ENCODE results near the gene LIME1. TPM values are rescaled to one million over a fixed set of nuclear protein-coding genes. Genes with fewer than 3 reads are reported as not detected.

Gene LIME1, protein sequence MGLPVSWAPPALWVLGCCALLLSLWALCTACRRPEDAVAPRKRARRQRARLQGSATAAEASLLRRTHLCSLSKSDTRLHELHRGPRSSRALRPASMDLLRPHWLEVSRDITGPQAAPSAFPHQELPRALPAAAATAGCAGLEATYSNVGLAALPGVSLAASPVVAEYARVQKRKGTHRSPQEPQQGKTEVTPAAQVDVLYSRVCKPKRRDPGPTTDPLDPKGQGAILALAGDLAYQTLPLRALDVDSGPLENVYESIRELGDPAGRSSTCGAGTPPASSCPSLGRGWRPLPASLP
- total RNA-seq (2014; rRNA removed; shearing (Covaris generic)), result 7.7 and 10.5 TPM in 2 replicates

DNA sequence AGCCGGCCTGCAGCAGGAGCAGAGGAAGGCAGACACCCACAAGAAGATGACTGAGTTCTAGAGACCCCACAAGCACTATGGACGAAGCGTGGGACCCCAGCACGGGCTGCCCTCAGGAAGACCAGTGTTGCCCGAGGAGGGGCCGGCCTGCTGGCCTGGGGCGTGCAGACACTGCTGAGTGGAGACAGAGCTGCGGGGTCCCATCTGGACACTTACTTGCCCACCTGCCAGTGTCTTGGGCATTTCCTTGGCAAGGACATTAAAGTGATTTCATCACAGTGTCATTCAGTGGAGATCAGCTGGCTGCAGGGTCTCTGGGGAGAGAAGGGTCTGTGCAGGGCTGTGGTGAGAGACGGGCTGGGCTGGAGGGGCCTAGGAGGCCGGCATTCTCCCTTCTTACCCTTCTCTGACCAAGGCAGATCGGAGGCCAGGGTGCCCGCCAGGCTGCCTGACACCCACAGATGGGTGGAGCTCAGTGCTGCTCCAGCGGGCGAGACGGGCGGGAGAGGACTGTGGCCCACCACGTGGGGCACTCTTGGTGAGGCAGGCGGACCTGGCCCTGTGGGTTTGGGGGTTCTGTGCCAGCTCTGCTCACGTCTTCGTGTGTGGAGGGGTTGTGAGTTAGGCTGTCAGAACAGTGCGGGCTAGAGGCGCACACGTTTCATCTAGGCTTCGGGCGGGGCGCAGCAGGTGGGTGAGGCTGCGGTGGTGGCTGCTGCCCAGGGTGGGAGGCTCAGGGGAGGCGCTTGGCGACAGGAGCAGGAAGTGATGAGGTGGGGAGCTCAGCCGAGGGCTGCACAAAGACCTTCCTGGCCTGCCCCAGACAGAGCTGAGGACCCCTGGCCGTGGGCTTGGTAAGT is at the start of gene LIME1:
LIME1 (plus strand) TSS at position 806 of the 860 bp plus-strand sequence. CDS start 886 bp downstream, outside the sequence.
- Histone ChIP-seq H3K36me3 (replicated peaks; ENCODE audit: control insufficient read depth, insufficient read depth, low read length) (peaks cover 4% of the 10 kb centered on the region), H3K27me3 (ENCODE audit: control insufficient read depth, insufficient read depth, low read length) (0 out of 2 replicates have a peak, but pooled peaks cover 2% of the 10 kb centered on the region), H3K4me3 (ENCODE audit: insufficient read depth, low read depth, low read length) (peak within 1 kb of the TSS; percentile 12)
- DNase-seq, result peak; percentile 63

DNA sequence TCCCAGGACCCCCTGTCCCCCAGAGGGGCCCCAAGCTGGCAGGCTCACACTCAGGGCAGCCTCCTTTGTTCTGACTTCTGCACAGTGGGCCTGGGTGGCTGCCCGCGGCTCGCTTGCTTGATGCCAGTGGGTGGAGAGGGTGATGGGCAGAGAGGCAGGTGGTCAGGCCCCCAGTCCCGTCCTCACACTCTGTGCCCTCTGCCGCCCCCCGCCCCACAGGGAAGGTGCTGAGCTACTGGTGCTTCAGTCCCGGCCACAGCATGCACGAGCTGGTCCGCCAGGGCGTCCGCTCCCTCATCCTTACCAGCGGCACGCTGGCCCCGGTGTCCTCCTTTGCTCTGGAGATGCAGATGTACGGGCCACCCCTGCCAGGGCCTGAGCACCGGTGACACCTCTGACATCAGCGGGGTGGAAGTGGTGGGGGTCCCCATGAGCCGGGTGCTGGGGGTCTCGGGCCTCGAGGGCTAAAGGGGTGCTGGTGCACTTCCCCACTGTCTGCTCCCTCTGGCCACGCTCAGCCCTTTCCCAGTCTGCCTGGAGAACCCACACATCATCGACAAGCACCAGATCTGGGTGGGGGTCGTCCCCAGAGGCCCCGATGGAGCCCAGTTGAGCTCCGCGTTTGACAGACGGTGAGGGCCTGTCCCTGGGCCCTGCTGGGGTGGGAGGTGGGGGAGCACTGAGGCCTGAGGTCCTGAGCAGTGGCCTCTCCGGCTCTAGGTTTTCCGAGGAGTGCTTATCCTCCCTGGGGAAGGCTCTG is 48.9 kb upstream of the LIME1 start:
- Histone ChIP-seq H3K27me3 (ENCODE audit: control insufficient read depth, insufficient read depth, low read length) (no peaks in the 10 kb centered on the region), H3K4me3 (ENCODE audit: insufficient read depth, low read depth, low read length) (no peak overlapping the region), H3K36me3 (replicated peaks; ENCODE audit: control insufficient read depth, insufficient read depth, low read length) (no peaks in the 10 kb centered on the region)
- DNase-seq, result no peak

DNA sequence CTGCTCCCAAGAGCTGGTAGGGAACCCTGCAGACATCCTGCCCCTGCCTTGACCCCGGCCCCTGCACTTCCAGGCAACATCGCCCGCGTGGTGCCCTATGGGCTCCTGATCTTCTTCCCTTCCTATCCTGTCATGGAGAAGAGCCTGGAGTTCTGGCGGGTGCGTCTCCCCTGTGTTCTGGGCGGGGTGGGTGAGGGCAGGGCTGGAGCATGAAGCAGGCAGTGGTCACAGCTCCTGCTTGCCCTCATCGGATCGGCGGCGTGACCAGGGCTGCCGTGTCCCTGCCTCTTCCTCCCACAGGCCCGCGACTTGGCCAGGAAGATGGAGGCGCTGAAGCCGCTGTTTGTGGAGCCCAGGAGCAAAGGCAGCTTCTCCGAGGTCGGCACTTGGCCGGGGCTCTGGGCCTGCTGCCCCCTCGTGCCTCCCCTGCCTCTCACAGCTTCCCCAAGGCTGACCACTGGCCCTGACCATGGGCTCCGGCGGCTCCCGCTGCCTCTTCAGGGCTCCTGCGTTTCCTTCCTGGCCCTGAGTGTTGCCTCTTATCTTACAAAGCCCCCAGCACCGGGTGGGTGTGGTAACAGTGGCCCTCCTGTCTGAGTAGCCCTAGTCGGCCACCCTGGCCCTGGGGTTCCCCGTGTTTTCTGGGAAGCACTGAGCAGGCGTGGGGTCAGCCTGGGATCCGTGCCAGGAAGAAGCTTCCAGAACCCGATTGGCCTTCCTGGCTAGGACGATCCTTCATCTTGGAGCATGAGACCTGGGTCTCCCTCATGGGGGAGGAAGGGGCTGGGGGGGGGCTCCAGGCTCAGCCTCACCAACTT is 48.0 kb upstream of the LIME1 start:
- no peaks in the 10 kb centered on the region for H3K36me3 ChIP-seq (replicated peaks; ENCODE audit: control insufficient read depth, insufficient read depth, low read length)
- H3K4me3 ChIP-seq (ENCODE audit: insufficient read depth, low read depth, low read length), result no peak overlapping the region
- no peak for DNase-seq
- no peaks in the 10 kb centered on the region for H3K27me3 ChIP-seq (ENCODE audit: control insufficient read depth, insufficient read depth, low read length)

DNA sequence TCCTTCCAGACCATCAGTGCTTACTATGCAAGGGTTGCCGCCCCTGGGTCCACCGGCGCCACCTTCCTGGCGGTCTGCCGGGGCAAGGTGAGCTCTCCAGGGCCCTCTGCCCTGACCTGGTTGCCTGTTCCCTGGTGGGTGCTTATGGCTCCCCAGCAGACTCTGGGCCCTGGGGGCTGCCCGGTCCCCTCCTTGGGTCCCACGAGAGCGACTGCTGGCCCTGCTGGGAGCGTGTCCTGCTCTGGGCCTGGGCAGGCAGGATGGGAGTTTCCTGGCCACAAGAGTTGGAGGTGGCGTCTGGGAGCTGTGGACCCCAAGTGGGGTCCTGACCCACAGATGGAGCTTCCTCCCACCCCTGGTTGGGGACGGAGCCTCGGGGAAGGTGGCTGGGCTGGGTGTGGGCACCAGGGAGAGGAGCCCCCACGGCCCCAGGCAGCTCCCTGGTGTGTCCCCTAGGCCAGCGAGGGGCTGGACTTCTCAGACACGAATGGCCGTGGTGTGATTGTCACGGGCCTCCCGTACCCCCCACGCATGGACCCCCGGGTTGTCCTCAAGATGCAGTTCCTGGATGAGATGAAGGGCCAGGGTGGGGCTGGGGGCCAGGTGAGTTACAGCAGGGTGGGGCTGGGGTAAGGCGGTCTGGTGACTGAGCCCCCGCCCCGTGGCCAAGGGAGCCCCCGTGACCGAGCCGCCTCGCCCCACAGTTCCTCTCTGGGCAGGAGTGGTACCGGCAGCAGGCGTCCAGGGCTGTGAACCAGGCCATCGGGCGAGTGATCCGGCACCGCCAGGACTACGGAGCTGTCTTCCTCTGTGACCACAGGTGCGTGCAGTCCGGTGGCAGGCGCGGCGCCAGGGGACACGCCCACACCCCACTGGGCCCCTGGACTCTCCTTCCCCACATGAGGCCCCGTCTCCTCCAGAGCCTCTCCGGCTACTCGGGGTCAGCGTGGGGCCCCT is 47.1 kb upstream of the LIME1 start:
- no peaks in the 10 kb centered on the region for H3K27me3 ChIP-seq (ENCODE audit: control insufficient read depth, insufficient read depth, low read length)
- peaks cover 1% of the 10 kb centered on the region; the same call in 1 of the 2 replicates for H3K36me3 ChIP-seq (replicated peaks; ENCODE audit: control insufficient read depth, insufficient read depth, low read length)
- no peak for DNase-seq
- H3K4me3 ChIP-seq (ENCODE audit: insufficient read depth, low read depth, low read length), result no peak overlapping the region

DNA sequence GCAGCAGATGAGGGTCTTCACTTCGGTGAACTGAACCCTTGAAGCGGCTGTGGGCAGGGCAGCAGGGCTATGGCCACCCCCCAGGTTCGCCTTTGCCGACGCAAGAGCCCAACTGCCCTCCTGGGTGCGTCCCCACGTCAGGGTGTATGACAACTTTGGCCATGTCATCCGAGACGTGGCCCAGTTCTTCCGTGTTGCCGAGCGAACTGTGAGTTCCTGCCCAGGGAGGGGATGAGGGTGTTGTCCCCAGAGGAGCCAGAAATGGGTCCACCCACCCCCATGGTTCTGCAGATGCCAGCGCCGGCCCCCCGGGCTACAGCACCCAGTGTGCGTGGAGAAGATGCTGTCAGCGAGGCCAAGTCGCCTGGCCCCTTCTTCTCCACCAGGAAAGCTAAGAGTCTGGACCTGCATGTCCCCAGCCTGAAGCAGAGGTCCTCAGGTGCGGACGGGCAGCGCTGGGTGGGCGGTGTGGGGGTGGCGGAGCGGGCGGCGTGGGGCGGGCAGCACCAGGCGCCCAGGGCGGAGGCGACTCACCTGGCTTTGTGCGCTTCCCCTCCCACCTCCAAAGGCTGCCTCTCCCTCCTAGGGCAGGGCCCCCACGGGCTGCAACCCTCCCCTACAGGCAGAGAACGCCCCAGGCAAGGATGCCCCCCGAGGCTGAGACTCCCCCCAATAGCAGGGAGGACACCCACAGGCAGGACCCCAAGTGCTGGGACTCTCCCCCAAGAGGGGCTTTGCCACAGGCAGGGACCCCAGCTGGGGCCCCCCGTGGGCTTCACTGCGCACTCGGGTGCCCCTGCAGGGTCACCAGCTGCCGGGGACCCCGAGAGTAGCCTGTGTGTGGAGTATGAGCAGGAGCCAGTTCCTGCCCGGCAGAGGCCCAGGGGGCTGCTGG is 46.2 kb upstream of the LIME1 start:
- Histone ChIP-seq H3K4me3 (ENCODE audit: insufficient read depth, low read depth, low read length) (no peak overlapping the region), H3K36me3 (replicated peaks; ENCODE audit: control insufficient read depth, insufficient read depth, low read length) (peaks cover 1% of the 10 kb centered on the region; the same call in 1 of the 2 replicates), H3K27me3 (ENCODE audit: control insufficient read depth, insufficient read depth, low read length) (no peaks in the 10 kb centered on the region)
- DNase-seq, result no peak

DNA sequence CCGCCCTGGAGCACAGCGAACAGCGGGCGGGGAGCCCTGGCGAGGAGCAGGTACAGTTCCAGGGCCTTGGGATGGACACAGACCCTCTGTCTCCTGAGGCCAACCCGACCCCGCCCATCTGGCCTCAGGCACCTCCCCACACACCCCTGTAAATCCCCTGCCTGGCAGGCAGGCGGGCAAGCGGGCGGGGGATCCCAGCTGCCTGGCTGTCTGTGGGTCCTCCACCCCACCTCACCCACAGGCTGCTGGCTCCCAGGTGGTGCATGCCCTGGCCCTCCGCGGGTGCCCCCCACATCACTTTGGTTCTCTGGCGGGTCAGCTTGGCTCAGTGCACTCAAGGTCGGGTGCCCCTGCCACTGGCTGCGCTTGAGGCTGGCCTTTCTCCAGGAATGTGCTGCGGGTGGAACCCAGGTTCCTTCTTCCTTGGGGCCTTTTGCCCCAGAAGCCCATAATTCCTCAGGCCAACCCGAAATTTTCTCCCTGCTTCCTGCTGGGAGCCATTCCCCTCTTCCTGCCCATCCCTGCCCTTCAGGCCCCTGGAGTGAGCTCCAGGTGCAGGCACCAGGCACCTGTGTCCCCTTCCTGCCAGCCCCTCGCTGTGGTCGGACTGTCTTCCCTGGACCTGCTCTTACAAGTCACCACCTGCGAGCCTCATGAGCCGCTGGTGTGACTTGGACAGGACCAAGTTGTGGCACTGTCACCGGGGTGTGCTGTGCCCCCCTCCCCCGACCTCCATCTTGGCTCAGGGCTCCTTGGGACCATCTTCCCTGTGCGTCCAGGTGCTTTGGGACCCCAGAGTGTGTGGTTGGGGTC is 45.4 kb upstream of the LIME1 start:
- Histone ChIP-seq H3K36me3 (replicated peaks; ENCODE audit: control insufficient read depth, insufficient read depth, low read length) (peaks cover 1% of the 10 kb centered on the region; the same call in 1 of the 2 replicates), H3K4me3 (ENCODE audit: insufficient read depth, low read depth, low read length) (no peak overlapping the region), H3K27me3 (ENCODE audit: control insufficient read depth, insufficient read depth, low read length) (no peaks in the 10 kb centered on the region)
- peak; percentile 76 for DNase-seq

DNA sequence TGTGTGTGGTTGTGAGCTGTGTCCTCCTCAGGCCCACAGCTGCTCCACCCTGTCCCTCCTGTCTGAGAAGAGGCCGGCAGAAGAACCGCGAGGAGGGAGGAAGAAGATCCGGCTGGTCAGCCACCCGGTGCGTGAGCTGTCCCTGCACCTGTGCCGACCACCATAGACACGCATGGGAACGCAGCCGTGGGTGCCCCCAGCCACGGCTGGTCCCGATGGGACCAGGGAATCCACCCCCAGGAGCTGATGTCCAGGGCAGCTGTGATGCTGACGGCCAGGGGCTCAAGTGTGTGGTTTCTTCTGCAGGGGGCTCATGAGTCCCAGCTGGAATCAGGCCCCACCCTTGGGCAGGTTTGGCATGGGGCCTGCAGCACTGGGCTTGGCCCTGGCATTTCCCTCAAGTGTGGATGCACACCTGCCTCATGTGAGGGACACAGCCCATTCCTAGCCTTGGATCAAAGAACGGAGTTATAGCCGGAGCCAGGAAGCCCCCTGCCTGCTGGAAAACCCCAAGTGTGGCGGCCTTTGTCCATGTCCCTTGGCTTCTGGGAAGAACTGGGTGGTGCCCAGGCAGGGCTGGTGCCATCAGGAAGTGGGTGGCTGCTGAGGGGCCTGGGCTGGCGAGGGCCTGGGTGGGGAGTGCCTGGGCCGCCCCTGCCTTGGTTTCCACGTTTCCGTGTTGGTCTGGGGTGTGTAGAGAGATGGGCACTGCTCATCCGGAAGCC is 44.6 kb upstream of the LIME1 start:
- H3K4me3 ChIP-seq (ENCODE audit: insufficient read depth, low read depth, low read length), result no peak overlapping the region
- peaks cover 1% of the 10 kb centered on the region; the same call in 1 of the 2 replicates for H3K36me3 ChIP-seq (replicated peaks; ENCODE audit: control insufficient read depth, insufficient read depth, low read length)
- peak; percentile 66 for DNase-seq
- no peaks in the 10 kb centered on the region; the same call in 1 of the 2 replicates for H3K27me3 ChIP-seq (ENCODE audit: control insufficient read depth, insufficient read depth, low read length)

DNA sequence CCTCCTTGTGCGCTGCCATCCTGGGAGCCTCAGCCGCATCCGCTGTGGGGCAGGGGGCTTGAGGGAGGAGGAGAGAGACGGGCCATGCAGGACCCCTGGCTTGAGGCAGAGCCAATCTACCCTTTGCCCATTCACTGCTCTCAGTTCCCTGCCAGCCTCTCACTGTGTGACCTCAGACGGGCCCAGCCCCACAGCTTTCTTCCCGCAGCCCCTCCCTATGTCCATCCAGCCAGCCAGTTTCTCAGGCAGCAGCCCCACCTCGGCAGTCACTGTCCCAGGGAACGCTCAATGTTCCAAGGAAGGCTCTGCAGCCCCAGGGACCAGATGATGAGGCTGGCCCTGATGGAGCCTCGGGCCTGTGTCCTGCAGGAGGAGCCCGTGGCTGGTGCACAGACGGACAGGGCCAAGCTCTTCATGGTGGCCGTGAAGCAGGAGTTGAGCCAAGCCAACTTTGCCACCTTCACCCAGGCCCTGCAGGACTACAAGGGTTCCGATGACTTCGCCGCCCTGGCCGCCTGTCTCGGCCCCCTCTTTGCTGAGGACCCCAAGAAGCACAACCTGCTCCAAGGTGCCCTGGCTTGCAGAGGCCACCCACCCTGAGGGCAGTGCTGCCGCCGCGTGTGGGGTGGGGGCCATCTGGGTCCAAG is 43.9 kb upstream of the LIME1 start:
- Histone ChIP-seq H3K27me3 (ENCODE audit: control insufficient read depth, insufficient read depth, low read length) (no peaks in the 10 kb centered on the region; the same call in 1 of the 2 replicates), H3K36me3 (replicated peaks; ENCODE audit: control insufficient read depth, insufficient read depth, low read length) (peaks cover 1% of the 10 kb centered on the region; the same call in 1 of the 2 replicates), H3K4me3 (ENCODE audit: insufficient read depth, low read depth, low read length) (no peak overlapping the region)
- DNase-seq, result no peak

DNA sequence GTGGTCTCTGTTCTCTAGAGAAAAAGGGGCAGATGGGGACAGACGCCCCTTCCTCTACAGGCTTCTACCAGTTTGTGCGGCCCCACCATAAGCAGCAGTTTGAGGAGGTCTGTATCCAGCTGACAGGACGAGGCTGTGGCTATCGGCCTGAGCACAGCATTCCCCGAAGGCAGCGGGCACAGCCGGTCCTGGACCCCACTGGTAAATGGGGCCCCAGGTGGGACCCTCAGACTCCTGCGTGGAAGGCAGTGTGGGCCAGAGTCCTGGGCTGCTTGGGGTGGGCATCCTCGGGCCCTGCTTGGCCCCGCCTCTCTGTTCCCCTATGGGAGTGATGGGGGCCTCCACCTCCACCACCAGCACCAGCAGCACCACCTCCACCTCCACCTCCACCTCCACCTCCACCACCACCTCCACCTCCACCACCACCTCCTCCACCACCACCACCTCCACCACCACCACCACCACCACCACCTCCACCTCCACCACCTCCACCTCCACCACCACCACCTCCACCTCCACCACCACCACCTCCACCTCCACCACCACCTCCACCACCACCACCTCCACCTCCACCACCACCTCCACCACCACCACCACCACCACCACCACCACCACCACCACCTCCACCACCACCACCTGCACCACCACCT is 43.3 kb upstream of the LIME1 start:
- H3K27me3 ChIP-seq (ENCODE audit: control insufficient read depth, insufficient read depth, low read length), result no peaks in the 10 kb centered on the region; the same call in 1 of the 2 replicates
- peak; percentile 56 for DNase-seq
- peaks cover 1% of the 10 kb centered on the region; the same call in 1 of the 2 replicates for H3K36me3 ChIP-seq (replicated peaks; ENCODE audit: control insufficient read depth, insufficient read depth, low read length)
- H3K4me3 ChIP-seq (ENCODE audit: insufficient read depth, low read depth, low read length), result no peak overlapping the region

Measured in H7 (cell line).